HFF-Myc (cell line): Measurements from ENCODE around the gene ATPAF2.

Source experiments
- DNase-seq: peaks from one replicate; pipeline ENCODE4 v3.0.0-alpha.2; 2011; ENCODE audit warnings: low read depth; ENCODE audit errors: extremely low read depth
- H3K4me3 ChIP-seq: replicated peaks from 2 replicates; pipeline ENCODE4 v1.5.1; 2011; ENCODE audit warnings: low read depth, mild to moderate bottlenecking, control low read depth, low read length
- CTCF ChIP-seq: IDR thresholded peaks from 2 replicates; pipeline ENCODE4 v1.5.1; 2012; ENCODE audit warnings: mild to moderate bottlenecking, low read depth, low read length, control low read depth; ENCODE audit errors: missing control alignments

The ATPAF2 gene

GRCh38 chr17:17982801-17983200 lies 56.2 kb downstream of the ATPAF2 start:
- no peak for DNase-seq
- no peak overlapping the region for H3K4me3 ChIP-seq
- TF ChIP-seq CTCF, result no peak

- TF ChIP-seq CTCF, result no peak
- DNase-seq, result no peak
- H3K4me3 ChIP-seq, result no peak overlapping the region
Measured at GRCh38 chr17:17981330-17981729, 57.6 kb downstream of the ATPAF2 start.

- TF ChIP-seq CTCF, result no peak
- no peak overlapping the region for H3K4me3 ChIP-seq
- no peak for DNase-seq
Measured at GRCh38 chr17:17979778-17980177, 59.2 kb downstream of the ATPAF2 start.

GRCh38 chr17:17978481-17979424 lies 60.2 kb downstream of the ATPAF2 start:
- no peak for TF ChIP-seq CTCF
- H3K4me3 ChIP-seq, result no peak overlapping the region
- no peak for DNase-seq

GRCh38 chr17:17976931-17977570 lies 61.9 kb downstream of the ATPAF2 start:
- H3K4me3 ChIP-seq, result no peak overlapping the region
- no peak for DNase-seq
- no peak for TF ChIP-seq CTCF

GRCh38 chr17:17975436-17975835 lies 63.5 kb downstream of the ATPAF2 start:
- DNase-seq, result no peak
- H3K4me3 ChIP-seq, result no peak overlapping the region

More at GRCh38 chr17:17975436-17975835, 63.5 kb downstream of the ATPAF2 start:
- TF ChIP-seq CTCF, result no peak
